VCaP (cell line): ENCODE measurements around the gene AJM1.

Source experiments
- H3K27ac ChIP-seq: fragments of 450-650 bp; 2 replicates; pipeline ENCODE4 v1.5.1; 2017
- TF ChIP-seq, protein P1 (sequence below): fragments of 450-650 bp; conservative IDR thresholded peaks from 2 replicates; pipeline ENCODE4 v1.5.1; 2017; ENCODE audit warnings: mild to moderate bottlenecking, moderate library complexity

The AJM1 gene

DNA sequence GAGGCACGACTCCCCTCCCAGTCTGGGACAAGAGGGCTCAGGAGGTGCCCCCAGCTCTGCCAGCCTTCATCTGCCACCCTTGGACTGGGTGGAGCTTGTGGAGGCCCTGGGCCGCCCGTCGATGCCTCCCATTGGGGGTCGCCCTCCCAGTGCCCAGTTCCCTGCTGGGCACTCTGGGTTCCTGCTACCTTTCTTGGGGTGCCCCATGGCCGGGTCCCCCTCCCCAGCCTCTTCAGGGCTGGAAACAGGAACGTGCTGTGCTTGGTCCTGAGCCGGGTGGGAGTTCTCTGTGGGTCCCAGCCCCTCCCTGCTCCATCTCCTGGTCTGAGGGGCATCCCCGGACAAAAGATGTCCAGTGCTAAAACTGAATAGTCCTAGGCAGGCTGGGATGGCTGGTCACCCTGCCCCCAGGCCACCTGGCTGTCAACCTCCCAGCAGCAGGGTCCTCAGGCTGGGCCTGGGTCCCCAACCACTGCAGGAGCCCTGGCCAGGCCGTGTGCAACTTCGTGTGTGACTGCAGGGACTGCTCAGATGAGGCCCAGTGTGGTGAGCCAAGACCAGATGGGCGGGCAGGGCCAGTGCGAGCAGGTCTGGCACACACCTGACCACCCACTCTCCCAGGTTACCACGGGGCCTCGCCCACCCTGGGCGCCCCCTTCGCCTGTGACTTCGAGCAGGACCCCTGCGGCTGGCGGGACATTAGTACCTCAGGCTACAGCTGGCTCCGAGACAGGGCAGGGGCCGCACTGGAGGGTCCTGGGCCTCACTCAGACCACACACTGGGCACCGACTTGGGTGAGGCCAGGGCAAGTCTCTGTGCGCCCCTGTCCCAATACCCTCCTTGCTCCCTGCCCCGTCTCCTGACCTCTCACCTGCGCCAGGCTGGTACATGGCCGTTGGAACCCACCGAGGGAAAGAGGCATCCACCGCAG, 10.7 kb downstream of the AJM1 start:
- TF ChIP-seq, protein P1, sequence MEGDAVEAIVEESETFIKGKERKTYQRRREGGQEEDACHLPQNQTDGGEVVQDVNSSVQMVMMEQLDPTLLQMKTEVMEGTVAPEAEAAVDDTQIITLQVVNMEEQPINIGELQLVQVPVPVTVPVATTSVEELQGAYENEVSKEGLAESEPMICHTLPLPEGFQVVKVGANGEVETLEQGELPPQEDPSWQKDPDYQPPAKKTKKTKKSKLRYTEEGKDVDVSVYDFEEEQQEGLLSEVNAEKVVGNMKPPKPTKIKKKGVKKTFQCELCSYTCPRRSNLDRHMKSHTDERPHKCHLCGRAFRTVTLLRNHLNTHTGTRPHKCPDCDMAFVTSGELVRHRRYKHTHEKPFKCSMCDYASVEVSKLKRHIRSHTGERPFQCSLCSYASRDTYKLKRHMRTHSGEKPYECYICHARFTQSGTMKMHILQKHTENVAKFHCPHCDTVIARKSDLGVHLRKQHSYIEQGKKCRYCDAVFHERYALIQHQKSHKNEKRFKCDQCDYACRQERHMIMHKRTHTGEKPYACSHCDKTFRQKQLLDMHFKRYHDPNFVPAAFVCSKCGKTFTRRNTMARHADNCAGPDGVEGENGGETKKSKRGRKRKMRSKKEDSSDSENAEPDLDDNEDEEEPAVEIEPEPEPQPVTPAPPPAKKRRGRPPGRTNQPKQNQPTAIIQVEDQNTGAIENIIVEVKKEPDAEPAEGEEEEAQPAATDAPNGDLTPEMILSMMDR, result no peak
- no peak overlapping the region for H3K27ac ChIP-seq

DNA sequence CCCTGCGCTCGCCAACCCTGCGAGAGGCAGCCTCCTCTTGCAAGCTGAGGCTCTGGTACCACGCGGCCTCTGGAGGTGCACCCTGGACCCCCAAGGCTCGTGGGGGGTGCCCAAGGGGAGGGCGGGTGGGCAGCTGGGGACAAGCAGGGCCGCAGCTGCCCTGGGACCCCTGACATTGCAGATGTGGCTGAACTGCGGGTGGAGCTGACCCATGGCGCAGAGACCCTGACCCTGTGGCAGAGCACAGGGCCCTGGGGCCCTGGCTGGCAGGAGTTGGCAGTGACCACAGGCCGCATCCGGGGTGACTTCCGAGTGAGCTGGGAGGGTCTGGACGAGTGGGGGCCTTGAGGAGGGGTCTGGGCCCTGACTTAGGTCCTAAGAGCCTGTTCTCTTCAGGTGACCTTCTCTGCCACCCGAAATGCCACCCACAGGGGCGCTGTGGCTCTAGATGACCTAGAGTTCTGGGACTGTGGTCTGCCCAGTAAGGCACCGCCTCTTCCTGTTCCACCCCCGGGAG, 11.4 kb downstream of the AJM1 start:
- no peak overlapping the region for H3K27ac ChIP-seq
- TF ChIP-seq, protein P1, result no peak

DNA sequence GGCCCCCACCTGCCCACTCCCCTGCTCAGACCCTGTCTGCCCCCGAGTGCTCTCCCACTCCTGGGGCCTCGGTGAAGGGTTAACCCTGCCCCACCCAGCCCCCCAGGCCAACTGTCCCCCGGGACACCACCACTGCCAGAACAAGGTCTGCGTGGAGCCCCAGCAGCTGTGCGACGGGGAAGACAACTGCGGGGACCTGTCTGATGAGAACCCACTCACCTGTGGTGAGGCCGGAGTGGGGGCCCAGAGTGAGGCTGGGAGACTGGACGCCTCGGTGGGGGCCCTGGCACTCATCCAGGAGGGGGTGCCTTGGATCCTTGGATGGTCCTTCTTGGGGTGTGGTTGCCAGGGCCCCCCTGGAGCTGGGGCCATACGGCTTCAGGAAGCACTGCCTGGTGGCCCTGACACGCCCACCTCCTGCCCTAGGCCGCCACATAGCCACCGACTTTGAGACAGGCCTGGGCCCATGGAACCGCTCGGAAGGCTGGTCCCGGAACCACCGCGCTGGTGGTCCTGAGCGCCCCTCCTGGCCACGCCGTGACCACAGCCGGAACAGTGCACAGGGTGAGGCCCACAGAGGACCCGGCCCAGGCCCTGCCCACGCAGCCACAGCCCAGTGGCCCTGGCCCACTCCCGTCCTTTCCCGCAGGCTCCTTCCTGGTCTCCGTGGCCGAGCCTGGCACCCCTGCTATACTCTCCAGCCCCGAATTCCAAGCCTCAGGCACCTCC, 12.0 kb downstream of the AJM1 start:
- no peak overlapping the region for H3K27ac ChIP-seq

DNA sequence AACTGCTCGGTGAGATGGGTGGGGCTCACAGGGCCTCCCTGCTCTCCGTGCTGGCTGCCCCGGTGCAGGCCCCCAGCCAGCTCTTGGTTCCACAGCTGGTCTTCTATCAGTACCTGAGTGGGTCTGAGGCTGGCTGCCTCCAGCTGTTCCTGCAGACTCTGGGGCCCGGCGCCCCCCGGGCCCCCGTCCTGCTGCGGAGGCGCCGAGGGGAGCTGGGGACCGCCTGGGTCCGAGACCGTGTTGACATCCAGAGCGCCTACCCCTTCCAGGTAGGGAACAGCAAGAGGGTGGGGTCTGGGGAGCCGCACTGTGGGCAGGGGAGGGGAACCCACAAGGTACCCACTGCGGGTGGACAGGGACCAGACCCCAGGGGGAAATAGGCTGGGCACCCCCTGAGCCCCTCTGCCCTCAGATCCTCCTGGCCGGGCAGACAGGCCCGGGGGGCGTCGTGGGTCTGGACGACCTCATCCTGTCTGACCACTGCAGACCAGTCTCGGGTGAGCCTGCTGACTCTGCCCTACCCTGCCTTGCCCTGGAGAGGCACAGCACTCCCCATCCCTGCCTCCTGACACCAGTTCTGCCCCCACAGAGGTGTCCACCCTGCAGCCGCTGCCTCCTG, 12.7 kb downstream of the AJM1 start:
- H3K27ac ChIP-seq, result no peak overlapping the region
- TF ChIP-seq, protein P1, result no peak

More for the DNA sequence above, 12.0 kb downstream of the AJM1 start:
- TF ChIP-seq, protein P1, result no peak

DNA sequence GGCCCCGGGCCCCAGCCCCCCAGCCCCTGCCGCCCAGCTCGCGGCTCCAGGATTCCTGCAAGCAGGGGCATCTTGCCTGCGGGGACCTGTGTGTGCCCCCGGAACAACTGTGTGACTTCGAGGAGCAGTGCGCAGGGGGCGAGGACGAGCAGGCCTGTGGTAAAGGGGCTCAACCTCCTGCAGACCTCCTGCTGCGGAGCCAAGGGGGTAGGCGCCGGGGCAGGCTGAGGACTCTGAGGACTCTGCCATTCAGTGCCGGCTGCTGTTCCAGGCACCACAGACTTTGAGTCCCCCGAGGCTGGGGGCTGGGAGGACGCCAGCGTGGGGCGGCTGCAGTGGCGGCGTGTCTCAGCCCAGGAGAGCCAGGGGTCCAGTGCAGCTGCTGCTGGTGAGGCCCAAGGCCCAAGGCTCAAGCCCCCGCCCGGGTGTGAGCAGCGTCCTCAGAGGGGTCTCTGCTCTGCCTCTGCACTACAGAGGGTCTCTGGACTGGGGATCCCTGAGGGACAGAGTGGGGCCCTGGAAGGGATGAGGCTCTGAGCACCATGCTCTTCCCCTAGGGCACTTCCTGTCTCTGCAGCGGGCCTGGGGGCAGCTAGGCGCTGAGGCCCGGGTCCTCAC, 13.3 kb downstream of the AJM1 start:
- TF ChIP-seq, protein P1, result no peak
- H3K27ac ChIP-seq, result no peak overlapping the region

DNA sequence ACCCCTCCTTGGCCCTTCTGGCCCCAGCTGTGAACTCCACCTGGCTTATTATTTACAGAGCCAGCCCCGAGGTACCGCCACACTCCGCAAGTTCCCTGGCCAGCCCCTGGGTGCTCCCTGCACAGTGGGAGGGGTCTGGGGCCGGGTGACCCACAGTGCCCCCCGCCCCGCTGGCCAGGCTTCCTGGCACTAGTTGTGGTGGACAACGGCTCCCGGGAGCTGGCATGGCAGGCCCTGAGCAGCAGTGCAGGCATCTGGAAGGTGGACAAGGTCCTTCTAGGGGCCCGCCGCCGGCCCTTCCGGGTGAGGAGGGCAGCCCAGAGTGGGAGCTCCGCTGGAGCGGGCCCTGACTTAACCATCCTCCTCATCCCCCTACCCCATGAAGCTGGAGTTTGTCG, 13.8 kb downstream of the AJM1 start:
- TF ChIP-seq, protein P1, result no peak
- no peak overlapping the region for H3K27ac ChIP-seq
